HCT116 (cell line): ENCODE measurements around the gene RUNX2. TPM values are rescaled to one million over a fixed set of nuclear protein-coding genes. Genes with fewer than 3 reads are reported as not detected.

Experiments
- ATAC-seq: fragments of 200-7000 bp; cut with Tn5 transposase; 2 replicates; pipeline ENCODE4 v1.9.1; 2020; ENCODE audit warnings: mild to moderate bottlenecking, moderate library complexity
- BruUV-seq: library from RNA; stranded (reverse); fragments of 400-500 nt; replicated peaks from 2 replicates; lab custom pipeline; 2021; lab: Mats Ljungman, UMichigan
- CTCF ChIA-PET: fragments of 300-600 bp; sonication (Branson Sonifier 250); formaldehyde crosslinking; loops from one replicate; lab custom pipeline; 2021; ENCODE audit warnings: antibody characterized with exemption; lab: Charles Lee
- POLR2A ChIA-PET: fragments of 300-600, 350-600 bp; sonication (Branson Sonifier 250); formaldehyde crosslinking; loops from one replicate; lab custom pipeline; 2021; ENCODE audit warnings: antibody characterized with exemption; lab: Charles Lee
- RAD21 ChIA-PET, 2 experiments: fragments of 300-600 bp; sonication (Branson Sonifier 250); formaldehyde crosslinking; loops; one replicate each; lab custom pipeline; 2023; ENCODE audit warnings: low total read pairs in 2 of 2; ENCODE audit not compliant: uncharacterized antibody in 2 of 2, unreplicated experiment in 2 of 2, low non-redundant PET in 1 of 2; lab: Charles Lee
- DNase-seq: peaks from one replicate; pipeline ENCODE4 v3.0.0-alpha.2; 2010; ENCODE audit warnings: low read depth, low spot score
- H2AFZ ChIP-seq: fragments of 200-600 bp; shearing (Covaris generic), sonication (generic); 2 replicates; pipeline ENCODE4 v1.6.1; 2017; ENCODE audit warnings: low read depth, mixed run types, mixed read lengths, antibody characterized with exemption, low read length; ENCODE audit not compliant: poor library complexity, severe bottlenecking
- H3K27ac ChIP-seq: 2 replicates; pipeline ENCODE4 v1.5.1; 2012; ENCODE audit warnings: low read depth, low read length
- H3K27me3 ChIP-seq: fragments of 200-600 bp; sonication (generic); 2 replicates; pipeline ENCODE4 v1.6.1; 2016; ENCODE audit warnings: mixed run types, low read length, mixed read lengths; ENCODE audit not compliant: insufficient read depth
- H3K36me3 ChIP-seq, 2 experiments: fragments of 200-500 bp in 1 of 2; fragments of 200-600 bp in 1 of 2; sonication (Bioruptor generic) in 1 of 2; sonication (generic) in 1 of 2; 2 replicates each; pipeline versions ENCODE4 v1.5.1 to v1.6.1; 2014 to 2016; ENCODE audit warnings: low read length in 2 of 2, inconsistent platforms in 1 of 2, mixed read lengths in 1 of 2, mixed run types in 1 of 2; ENCODE audit not compliant: insufficient read depth in 2 of 2, control insufficient read depth in 1 of 2
- H3K4me1 ChIP-seq, 2 experiments: fragments of 200-600 bp in 1 of 2; sonication (generic) in 1 of 2; 2 replicates each; pipeline versions ENCODE4 v1.5.1 to v1.6.1; 2012 to 2017; ENCODE audit warnings: low read length in 2 of 2, inconsistent platforms in 1 of 2, mild to moderate bottlenecking in 1 of 2, mixed read lengths in 1 of 2, mixed run types in 1 of 2, moderate library complexity in 1 of 2; ENCODE audit not compliant: insufficient read depth in 2 of 2, control insufficient read depth in 1 of 2
- H3K4me2 ChIP-seq: fragments of 200-600 bp; sonication (generic); 2 replicates; pipeline ENCODE4 v1.6.1; 2017; ENCODE audit warnings: mixed run types, low read length, mixed read lengths
- H3K4me3 ChIP-seq, 2 experiments: fragments of 200-600 bp in 1 of 2; sonication (generic) in 1 of 2; replicated peaks in 1 of 2; 2 replicates each; pipeline ENCODE4 v1.5.1; 2011 to 2016; ENCODE audit warnings: low read length in 2 of 2, control low read depth in 1 of 2, low read depth in 1 of 2, mild to moderate bottlenecking in 1 of 2, mixed read lengths in 1 of 2, mixed run types in 1 of 2
- H3K79me2 ChIP-seq: fragments of 200-600 bp; sonication (generic); 2 replicates; pipeline ENCODE4 v1.6.1; 2017; ENCODE audit warnings: mild to moderate bottlenecking, mixed run types, low read length, moderate library complexity, mixed read lengths; ENCODE audit not compliant: insufficient read depth
- H3K9ac ChIP-seq: fragments of 200-600 bp; sonication (generic); 2 replicates; pipeline ENCODE4 v1.6.1; 2016; ENCODE audit warnings: low read length, mixed read lengths
- H3K9me2 ChIP-seq: fragments of 200-600 bp; sonication (generic), shearing (Covaris generic); 2 replicates; pipeline ENCODE4 v1.6.1; 2017; ENCODE audit warnings: mixed run types, mild to moderate bottlenecking, moderate library complexity; ENCODE audit not compliant: insufficient read depth
- H3K9me3 ChIP-seq, 2 experiments: fragments of 200-500 bp in 1 of 2; fragments of 200-600 bp in 1 of 2; sonication (Bioruptor generic) in 1 of 2; sonication (generic) in 1 of 2; 2 replicates each; pipeline ENCODE4 v1.6.1; 2014 to 2017; ENCODE audit warnings: low read length in 2 of 2, mixed read lengths in 2 of 2, inconsistent platforms in 1 of 2, low read depth in 1 of 2, mild to moderate bottlenecking in 1 of 2, mixed run types in 1 of 2, moderate library complexity in 1 of 2; ENCODE audit not compliant: control insufficient read depth in 1 of 2, insufficient read depth in 1 of 2
- H4K20me1 ChIP-seq: fragments of 200-600 bp; sonication (generic), shearing (Covaris generic); 2 replicates; pipeline ENCODE4 v1.6.1; 2017; ENCODE audit warnings: mixed run types, mild to moderate bottlenecking, moderate library complexity; ENCODE audit not compliant: insufficient read depth
- ATF3 ChIP-seq: IDR thresholded peaks from 2 replicates; pipeline ENCODE4 v1.6.1; 2012
- CBX3 ChIP-seq: IDR thresholded peaks from 2 replicates; pipeline ENCODE4 v1.6.1; 2012; ENCODE audit warnings: low read depth
- EGR1 ChIP-seq: IDR thresholded peaks from 2 replicates; pipeline ENCODE4 v1.6.1; 2012; ENCODE audit warnings: low read depth
- ELF1 ChIP-seq: IDR thresholded peaks from 2 replicates; pipeline ENCODE4 v1.6.1; 2012; ENCODE audit warnings: low read depth, borderline replicate concordance
- EZH2phosphoT487 ChIP-seq: fragments of 200-600 bp; IDR thresholded peaks from 2 replicates; pipeline ENCODE4 v1.6.1; 2018; ENCODE audit warnings: antibody characterized with exemption, borderline replicate concordance
- FOSL1 ChIP-seq: IDR thresholded peaks from 2 replicates; pipeline ENCODE4 v1.6.1; 2012; ENCODE audit warnings: low read depth
- JUND ChIP-seq: IDR thresholded peaks from 2 replicates; pipeline ENCODE4 v1.6.1; 2012
- MAX ChIP-seq: IDR thresholded peaks from 2 replicates; pipeline ENCODE4 v1.6.1; 2012
- POLR2A ChIP-seq: IDR thresholded peaks from 2 replicates; pipeline ENCODE4 v1.7.0; 2011; ENCODE audit warnings: borderline replicate concordance; ENCODE audit not compliant: insufficient read depth, insufficient read length; ENCODE audit errors: extremely low read depth
- RAD21 ChIP-seq: IDR thresholded peaks from 2 replicates; pipeline ENCODE4 v1.6.1; 2012; ENCODE audit warnings: low read depth, mild to moderate bottlenecking
- SIN3A ChIP-seq: IDR thresholded peaks from 2 replicates; pipeline ENCODE4 v1.6.1; 2012; ENCODE audit warnings: low read depth
- SP1 ChIP-seq: IDR thresholded peaks from 2 replicates; pipeline ENCODE4 v1.6.1; 2012; ENCODE audit warnings: low read depth
- SRF ChIP-seq: IDR thresholded peaks from 2 replicates; pipeline ENCODE4 v1.6.1; 2012; ENCODE audit warnings: low read depth
- ZFX ChIP-seq: fragments of 450-650 bp; IDR thresholded peaks from 2 replicates; pipeline ENCODE4 v1.6.1; 2017
- ZNF274 ChIP-seq: fragments of 200-500 bp; sonication (Bioruptor generic); IDR thresholded peaks from 2 replicates; pipeline ENCODE4 v1.6.1; 2014; ENCODE audit warnings: mild to moderate bottlenecking, low read depth, low read length, inconsistent platforms
- intact Hi-C: fragments of 100-400 bp; cut with micrococcal nuclease; formaldehyde crosslinking; loops from 2 replicates; pipeline ENCODE4 v1.10.0; 2022
- total RNA-seq: library from RNA; stranded (reverse); gene quantifications from one replicate; pipeline ENCODE4 v1.2.1, GENCODE V29; 2021; ENCODE audit not compliant: unreplicated experiment

RUNX2 gene
- total RNA-seq, 1 experiment from 2014 or later, result 1.1 TPM

GRCh38 chr6:45507186-45507585 is 179.1 kb downstream of the RUNX2 start:
- DNase-seq (no peak), ATAC-seq (0 out of 2 replicates have a peak, but pooled peaks have one; percentile 17)
- POLR2A ChIA-PET, result no interaction called here
- RAD21 ChIA-PET, result no interaction called here
- H4K20me1 ChIP-seq, result no peaks in the 10 kb centered on the region
- BruUV-seq, result no TSS peak
- H3K4me1 ChIP-seq, result peaks cover 21 to 29% of the 10 kb centered on the region in 2 experiments; a peak in 3 of 4 replicates
- H3K36me3 ChIP-seq, result no peaks in the 10 kb centered on the region
- TF ChIP-seq RAD21, result no peak
- TF ChIP-seq ELF1, result peak; percentile 19; the same call in 1 of the 2 replicates
- peak; percentile 75 for TF ChIP-seq FOSL1
- no peak for TF ChIP-seq MAX
- no peak for TF ChIP-seq ATF3
- TF ChIP-seq ZNF274, result no peak
- TF ChIP-seq SRF, result peak; percentile 40; the same call in 1 of the 2 replicates
- no peak for TF ChIP-seq POLR2A
- TF ChIP-seq EGR1, result no peak
- TF ChIP-seq EZH2phosphoT487, result no peak
- TF ChIP-seq SP1, result peak; percentile 65
- peak; percentile 76 for TF ChIP-seq JUND
- no peak for TF ChIP-seq ZFX
- TF ChIP-seq CBX3, result 0 out of 2 replicates have a peak, but pooled peaks have one; percentile 26
- no peaks in the 10 kb centered on the region for H3K79me2 ChIP-seq
- CTCF ChIA-PET, result no interaction called here
- no peak overlapping the region for H3K27ac ChIP-seq
- H2AFZ ChIP-seq, result peak overlapping the region; percentile 7
- H3K4me3 ChIP-seq, result no peak overlapping the region
- H3K9me3 ChIP-seq, result no peaks in the 10 kb centered on the region
- H3K27me3 ChIP-seq, result no peaks in the 10 kb centered on the region
- no peaks in the 10 kb centered on the region for H3K9me2 ChIP-seq
- H3K4me2 ChIP-seq, result peak overlapping the region; percentile 38
- intact Hi-C loops, result no loop called here
- H3K9ac ChIP-seq, result no peak overlapping the region

- TF ChIP-seq SIN3A, result no peak
- TF ChIP-seq RAD21, result no peak
- TF ChIP-seq ZFX, result no peak
- no peak for TF ChIP-seq ATF3
- TF ChIP-seq, all 23 proteins: peak for 0
Measured at GRCh38 chr6:45509426-45509825, 181.3 kb downstream of the RUNX2 start.

More at GRCh38 chr6:45509426-45509825, 181.3 kb downstream of the RUNX2 start:
- Histone ChIP-seq H3K4me1 (peaks cover 22 to 33% of the 10 kb centered on the region in 2 experiments; a peak in 3 of 4 replicates), H2AFZ (no peak overlapping the region), H3K9ac (no peak overlapping the region), H3K79me2 (no peaks in the 10 kb centered on the region), H4K20me1 (no peaks in the 10 kb centered on the region), H3K9me2 (no peaks in the 10 kb centered on the region), H3K27me3 (no peaks in the 10 kb centered on the region), H3K9me3 (no peaks in the 10 kb centered on the region), H3K4me2 (no peak overlapping the region), H3K27ac (no peak overlapping the region), H3K4me3 (no peak overlapping the region), H3K36me3 (no peaks in the 10 kb centered on the region)
- RAD21 ChIA-PET, result no interaction called here
- CTCF ChIA-PET, result no interaction called here
- BruUV-seq, result no TSS peak
- intact Hi-C loops, result no loop called here
- ATAC-seq (no peak), DNase-seq (no peak)
- POLR2A ChIA-PET, result interaction anchor here (1.3 kb wide), 1 partner anchor 15 kb away, joined by 3 read pairs; no protein-coding TSS in a partner anchor
